HG02852 (cell line): ENCODE measurements around the gene CMTM2.

ENCODE experiments used
- ATAC-seq: cut with Tn5 transposase; IDR thresholded peaks from one replicate; pipeline ENCODE4 v1.9.1; 2021; ENCODE audit warnings: mild to moderate bottlenecking, moderate library complexity; ENCODE audit not compliant: unreplicated experiment

CMTM2 gene

GRCh38 chr16:66578651-66579531 is at the start of gene CMTM2:
Gene CMTM2, plus strand, starts transcription at chr16:66579463. Its CDS starts 145 bp downstream, at chr16:66579608.
- ATAC-seq: no peak

- no peak for ATAC-seq
Measured at GRCh38 chr16:66529475-66529874, 49.8 kb upstream of the CMTM2 start.

- ATAC-seq: no peak
Measured at GRCh38 chr16:66534376-66534799, 44.9 kb upstream of the CMTM2 start.

GRCh38 chr16:66536525-66536924 is 42.7 kb upstream of the CMTM2 start:
- no peak for ATAC-seq

GRCh38 chr16:66537236-66537635 is 42.0 kb upstream of the CMTM2 start:
- ATAC-seq: no peak

GRCh38 chr16:66538910-66539309 is 40.4 kb upstream of the CMTM2 start:
- no peak for ATAC-seq

DNA sequence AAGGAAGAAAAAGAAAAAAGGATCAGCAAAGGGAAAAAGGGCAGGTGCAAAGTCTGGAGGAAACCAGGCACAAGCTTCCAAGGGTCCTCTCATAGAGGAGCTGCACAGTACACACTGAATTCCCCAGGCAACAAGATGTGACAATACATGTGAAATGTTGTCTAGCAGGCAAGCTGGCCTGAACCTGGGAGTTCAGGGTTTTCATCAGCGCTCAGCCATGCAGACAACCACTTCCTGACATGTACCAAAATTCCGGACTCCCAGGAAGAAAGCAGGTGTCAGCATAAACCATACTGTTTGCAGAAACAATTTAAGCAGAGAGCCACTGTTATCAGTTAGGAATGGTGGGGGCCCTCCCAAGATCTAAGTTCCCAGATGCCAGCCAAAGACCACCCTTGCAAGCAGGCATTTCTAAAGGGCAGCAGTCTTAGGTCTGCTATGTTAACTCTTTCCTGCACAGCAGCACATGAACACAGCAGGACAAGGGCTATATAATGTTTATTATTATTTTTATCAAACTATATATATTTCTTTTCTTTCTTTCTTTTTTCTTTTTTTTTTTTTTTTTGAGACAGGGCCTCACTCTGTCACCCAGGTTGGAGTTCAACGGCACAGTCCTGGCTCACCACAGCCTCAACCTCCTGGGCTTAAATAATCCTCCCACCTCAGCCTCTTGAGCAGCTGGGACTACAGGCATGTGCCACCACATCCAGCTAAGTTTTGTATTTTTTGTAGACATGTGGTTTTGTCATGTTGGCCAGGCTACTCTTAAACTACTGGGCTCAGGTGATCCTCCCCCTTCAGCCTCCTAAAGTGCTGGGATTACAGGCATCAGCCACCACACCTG is 39.4 kb upstream of the CMTM2 start:
- ATAC-seq: peak; percentile 87

- no peak for ATAC-seq
Measured at GRCh38 chr16:66541388-66542355, 37.6 kb upstream of the CMTM2 start.

GRCh38 chr16:66542396-66542795 is 36.9 kb upstream of the CMTM2 start:
- ATAC-seq: no peak

DNA sequence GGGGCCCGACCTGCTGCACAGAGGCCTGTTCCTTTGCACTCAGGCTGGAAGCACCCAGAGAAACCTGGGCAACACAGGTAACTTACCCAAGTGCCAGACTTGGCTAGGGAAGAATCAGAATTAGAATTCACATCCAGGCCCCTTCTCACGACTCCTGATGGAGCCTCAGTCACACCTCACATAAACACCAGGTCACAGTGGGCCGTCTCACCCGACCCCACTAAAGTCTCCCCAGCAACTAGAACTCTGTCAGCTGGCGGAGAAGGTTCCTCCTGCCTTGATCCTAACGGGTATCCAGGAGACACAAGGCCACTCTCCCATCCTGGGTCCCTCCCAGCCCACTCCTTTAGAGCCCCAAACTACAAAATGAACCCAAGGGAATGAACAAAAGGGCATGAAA is 35.7 kb upstream of the CMTM2 start:
- ATAC-seq: no peak

DNA sequence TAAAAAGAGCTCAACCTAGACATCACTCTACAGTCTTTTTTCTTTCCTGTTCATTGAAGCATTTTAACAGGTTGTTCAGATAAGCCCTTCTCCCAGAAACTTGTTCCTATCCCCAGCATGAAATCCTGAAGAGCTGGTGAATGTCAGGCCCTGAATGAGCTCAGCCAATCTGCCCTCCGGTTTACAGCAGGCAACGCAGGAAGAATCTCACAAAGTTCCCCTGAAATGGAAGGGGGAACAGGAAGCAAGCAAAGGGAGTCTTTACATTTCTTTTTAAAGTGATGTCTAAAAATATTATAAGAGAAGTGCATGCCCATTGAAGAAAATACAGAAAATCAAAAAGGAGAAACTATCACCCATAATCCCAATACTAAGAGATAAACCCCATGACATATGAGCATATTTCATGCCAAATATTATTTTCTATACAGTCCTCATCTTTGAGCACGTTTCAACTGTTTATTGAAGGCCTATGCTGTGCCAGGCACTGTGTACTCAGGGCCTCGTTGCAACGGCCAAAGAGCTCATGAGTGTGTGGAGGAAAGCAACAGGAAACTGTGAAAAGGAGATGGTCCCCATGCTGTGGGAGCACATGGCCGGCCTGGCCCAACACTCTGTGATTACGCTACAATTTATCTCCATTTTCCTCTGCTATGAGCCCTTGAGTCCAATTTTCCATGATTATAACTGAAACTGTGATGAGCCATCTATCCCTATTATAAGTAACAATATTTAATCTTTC is 35.1 kb upstream of the CMTM2 start:
- ATAC-seq: no peak

GRCh38 chr16:66547101-66547989 is 31.9 kb upstream of the CMTM2 start:
- ATAC-seq: no peak

GRCh38 chr16:66548068-66548467 is 31.2 kb upstream of the CMTM2 start:
- no peak for ATAC-seq

DNA sequence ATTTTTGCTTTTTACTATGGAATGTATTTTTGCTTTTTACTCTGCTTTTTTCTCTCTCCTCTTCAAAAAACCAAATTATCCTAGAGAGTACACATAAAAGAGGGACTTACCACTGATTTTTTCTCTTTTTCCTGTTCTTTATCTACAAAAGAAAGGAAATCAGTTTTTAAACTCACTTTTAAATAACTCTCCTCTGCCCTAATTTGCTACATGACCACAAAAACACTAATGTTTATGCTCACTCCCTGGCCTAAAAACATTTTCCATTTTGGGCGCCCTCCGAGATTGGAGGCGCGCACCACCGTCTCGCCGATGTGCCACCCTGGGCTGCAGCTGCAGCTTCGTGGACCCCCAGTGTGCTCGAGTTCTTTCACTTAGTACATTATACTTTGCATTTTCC is 30.4 kb upstream of the CMTM2 start:
- no peak for ATAC-seq

DNA sequence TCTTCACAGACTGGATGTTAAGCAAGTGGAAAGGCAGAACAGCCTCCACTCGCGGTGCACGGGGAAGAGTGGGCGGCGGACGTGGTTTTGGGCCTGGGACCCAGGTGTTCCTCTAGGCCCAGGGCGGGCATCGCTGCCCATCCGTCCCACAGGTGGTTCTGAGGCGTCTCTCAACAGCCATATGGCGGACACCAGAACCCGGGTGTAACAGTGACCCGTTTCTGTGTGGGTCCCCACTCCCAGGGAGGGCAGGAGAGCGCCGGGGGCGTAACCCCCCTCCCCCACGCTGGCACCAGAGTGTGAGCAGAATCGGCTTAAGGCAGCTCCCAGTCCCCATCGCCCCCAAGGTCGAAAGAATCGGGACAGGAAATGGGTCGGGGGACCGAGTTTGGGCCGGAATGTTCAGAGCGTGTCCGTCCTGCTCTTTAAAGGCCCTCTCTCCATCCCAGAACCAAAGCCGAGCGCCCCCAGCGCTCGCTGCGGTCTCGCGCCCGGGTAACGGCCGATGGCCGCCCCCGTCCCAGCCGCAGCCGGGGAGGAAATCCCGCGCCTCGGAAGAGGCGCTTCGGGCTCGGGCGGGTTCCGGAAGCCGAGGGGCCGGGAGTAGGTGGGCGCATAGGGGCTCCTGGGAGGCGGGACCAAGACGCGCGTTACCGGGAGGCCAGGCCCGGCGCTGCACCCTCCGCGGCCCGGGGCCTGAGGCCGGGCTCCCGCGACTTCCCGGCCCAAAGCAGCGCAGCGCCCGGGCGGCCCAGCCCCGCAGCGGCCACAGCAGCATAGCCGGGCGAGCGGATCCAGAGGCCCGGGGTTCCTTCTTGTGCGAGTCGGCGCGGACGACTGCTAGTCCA is 29.8 kb upstream of the CMTM2 start, which contains the start of gene TK2:
Gene TK2 (minus strand): TSS at position 839 of the 848 bp plus-strand sequence. CDS start 61 bp downstream, at position 778.
- peak; percentile 42 for ATAC-seq

DNA sequence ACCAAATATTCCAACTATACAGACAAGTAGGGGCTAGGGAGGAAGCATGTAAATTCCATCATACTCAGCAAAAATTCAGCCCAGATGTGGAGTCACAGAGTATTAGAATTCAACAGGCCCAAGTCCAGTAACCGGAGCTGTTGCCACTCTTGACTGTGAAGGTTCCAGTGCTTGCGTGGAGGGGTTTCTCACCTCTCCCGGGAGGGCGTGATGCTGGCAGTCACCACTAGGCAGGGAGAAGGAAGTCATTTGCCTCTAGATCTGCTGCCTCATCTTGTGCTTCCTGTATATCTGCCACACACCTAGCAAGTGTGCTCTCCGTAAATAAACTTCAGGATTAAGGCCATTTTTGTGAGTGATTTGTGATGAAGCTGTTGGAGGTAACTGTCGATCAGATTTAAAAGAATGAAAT is 27.9 kb upstream of the CMTM2 start:
- no peak for ATAC-seq

DNA sequence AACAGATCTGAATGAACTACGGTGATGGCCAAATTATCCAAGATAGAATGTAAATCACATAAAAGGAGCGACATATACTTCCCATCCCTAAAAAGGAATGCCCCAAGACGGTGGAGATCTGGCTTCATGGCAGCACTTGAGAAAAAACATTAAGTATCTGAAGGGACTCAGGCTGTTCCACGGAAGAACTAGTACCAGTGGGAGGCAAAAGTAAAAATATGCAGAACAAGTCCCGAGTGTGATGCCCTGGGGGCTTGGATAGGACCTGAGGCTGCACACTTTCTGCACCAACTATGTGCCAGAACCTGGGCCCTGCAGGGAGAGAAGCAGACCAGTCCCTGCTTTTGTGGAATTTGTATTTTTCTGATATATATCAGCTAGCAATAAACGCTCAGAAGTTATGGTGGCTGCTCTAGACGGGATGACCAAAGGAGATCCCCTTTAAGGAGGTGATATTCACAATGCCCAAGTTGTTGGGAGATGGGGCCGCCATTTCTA is 27.4 kb upstream of the CMTM2 start:
- ATAC-seq: no peak
